HepG2 (cell line): ENCODE measurements around the gene GYG1. TPM values are rescaled to one million over a fixed set of nuclear protein-coding genes. Genes with fewer than 3 reads are reported as not detected.

Experiments used
- ATAC-seq: fragments of 200-7000 bp; cut with Tn5 transposase; 3 replicates; pipeline ENCODE4 v1.9.1; 2020; ENCODE audit warnings: mild to moderate bottlenecking, moderate library complexity
- BruUV-seq: library from RNA; stranded (reverse); fragments of 400-500 nt; replicated peaks from 2 replicates; lab custom pipeline; 2021; lab: Mats Ljungman, UMichigan
- CTCF ChIA-PET: fragments of 300-600 bp; formaldehyde crosslinking; extraction: SDS; loops from one replicate; lab custom pipeline; 2021; ENCODE audit warnings: low total read pairs, inconsistent platforms, low intra/inter-chr PET ratio; lab: Yijun Ruan, JAX
- POLR2A ChIA-PET: fragments of 350-600 bp; sonication (Branson Sonifier 250); formaldehyde crosslinking; loops from one replicate; lab custom pipeline; 2020; ENCODE audit warnings: antibody characterized with exemption, inconsistent platforms; lab: Yijun Ruan, JAX
- DNase-seq: peaks from one replicate; pipeline ENCODE4 v3.0.0-alpha.2; 2015; ENCODE audit warnings: low spot score
- FAIRE-seq: peaks from 3 replicates; lab custom pipeline; 2011; peaks lifted over from hg19 to GRCh38; lab: Jason Lieb, UNC
- H2AFZ ChIP-seq: one replicate; pipeline ENCODE4 v1.6.1; 2011; ENCODE audit warnings: low read length, inconsistent platforms
- H3K27ac ChIP-seq: fragments of 300-600 bp; 3 replicates; pipeline ENCODE4 v1.8.0; 2011; ENCODE audit warnings: mixed run types, mild to moderate bottlenecking, mixed read lengths, low read length, inconsistent platforms; ENCODE audit not compliant: insufficient read depth; ENCODE audit errors: extremely low read length
- H3K27me3 ChIP-seq, 2 experiments: fragments of 200-600 bp in 1 of 2; 2 replicates in 1 of 2; 3 replicates in 1 of 2; pipeline versions ENCODE4 v1.6.0 to v1.8.0; 2011; ENCODE audit warnings: low read length in 2 of 2, mild to moderate bottlenecking in 2 of 2, moderate library complexity in 2 of 2, inconsistent platforms in 1 of 2; ENCODE audit not compliant: insufficient read depth in 2 of 2, control insufficient read depth in 1 of 2
- H3K36me3 ChIP-seq, 2 experiments: fragments of 200-600 bp in 1 of 2; replicated peaks in 1 of 2; 2 replicates in 1 of 2; 3 replicates in 1 of 2; pipeline versions ENCODE4 v1.5.1 to v1.8.0; 2011; ENCODE audit warnings: low read length in 2 of 2, inconsistent platforms in 1 of 2; ENCODE audit not compliant: insufficient read depth in 2 of 2, control insufficient read depth in 1 of 2
- H3K4me1 ChIP-seq: 2 replicates; pipeline ENCODE4 v1.5.1; 2012; ENCODE audit warnings: low read length, inconsistent platforms; ENCODE audit not compliant: insufficient read depth
- H3K4me2 ChIP-seq: 2 replicates; pipeline ENCODE4 v1.6.0; 2011; ENCODE audit warnings: low read depth, low read length, inconsistent platforms
- H3K4me3 ChIP-seq, 3 experiments: fragments of 200-600 bp in 1 of 3; sonication (generic), shearing (Covaris generic) in 1 of 3; replicated peaks in 1 of 3; 2 replicates each; pipeline ENCODE4 v1.5.1; 2011 to 2016; ENCODE audit warnings: low read length in 3 of 3, inconsistent platforms in 2 of 3, low read depth in 2 of 3, mild to moderate bottlenecking in 2 of 3, control low read depth in 1 of 3, mixed read lengths in 1 of 3; ENCODE audit not compliant: insufficient read depth in 1 of 3
- H3K79me2 ChIP-seq: one replicate; pipeline ENCODE4 v1.6.1; 2011; ENCODE audit warnings: low read length, inconsistent platforms; ENCODE audit not compliant: insufficient read depth
- H3K9ac ChIP-seq: 2 replicates; pipeline ENCODE4 v1.6.0; 2011; ENCODE audit warnings: mild to moderate bottlenecking, low read depth, low read length, inconsistent platforms; ENCODE audit not compliant: insufficient read depth
- H3K9me3 ChIP-seq: 2 replicates; pipeline ENCODE4 v1.5.1; 2012; ENCODE audit warnings: mild to moderate bottlenecking, low read length
- H4K20me1 ChIP-seq: 2 replicates; pipeline ENCODE4 v1.6.0; 2011; ENCODE audit warnings: inconsistent platforms, mild to moderate bottlenecking, low read length, moderate library complexity; ENCODE audit not compliant: insufficient read depth
- NFE2L2 ChIP-seq: fragments of 150-350 bp; IDR thresholded peaks from 2 replicates; pipeline ENCODE4 v1.6.1; 2014; ENCODE audit warnings: low read length
- ZNF383 ChIP-seq: sonication (generic); formaldehyde crosslinking; IDR thresholded peaks from 2 replicates; pipeline ENCODE4 v1.4.0; 2020; ENCODE audit warnings: missing genetic modification reagents, mild to moderate bottlenecking, borderline replicate concordance
- ZNF776 ChIP-seq: sonication (generic); formaldehyde crosslinking; IDR thresholded peaks from 2 replicates; pipeline ENCODE4 v1.4.0; 2020; ENCODE audit warnings: mild to moderate bottlenecking, missing genetic modification reagents
- WGBS: methylation state at CpG from one replicate; pipeline ENCODE4 v1.1.6; 2017; ENCODE audit warnings: low lambda C conversion rate; 5-methylcytosine and 5-hydroxymethylcytosine counted together
- in situ Hi-C: cut with HindIII; loops from 2 replicates; pipeline ENCODE4 v1.10.0; 2017; ENCODE audit warnings: low pct_unique_long_range_greater_than_20kb; ENCODE audit not compliant: extremely low pct_ligation_motif_present
- intact Hi-C: fragments of 100-400 bp; cut with micrococcal nuclease; formaldehyde crosslinking; loops from one replicate; pipeline ENCODE4 v1.10.0; 2022; ENCODE audit not compliant: unreplicated experiment
- polyA plus RNA-seq, 8 experiments: library from polyadenylated mRNA; depleted of rRNA in 3 of 8; stranded (reverse) in 7 of 8; unstranded in 1 of 8; fragments of >200 nt; fragmentation: Illumina TruSeq in 4 of 8; extraction: Trizol in 4 of 8; gene quantifications; 2 replicates each; pipeline versions ENCODE4 v1.2.1 to v1.2.3, GENCODE V29; 2011 to 2016; ENCODE audit warnings: low read depth in 4 of 8, missing spikeins in 1 of 8, mixed read lengths in 1 of 8; ENCODE audit not compliant: insufficient read depth in 1 of 8
- total RNA-seq, 5 experiments: library from RNA; depleted of rRNA; stranded (reverse); fragments of >200 nt; fragmentation: Illumina TruSeq; extraction: Trizol; gene quantifications; 2 replicates each; pipeline ENCODE4 v1.2.3, GENCODE V29; 2016; ENCODE audit warnings: low read depth in 1 of 5
- TF ChIP-seq, protein P1 (sequence below): sonication (generic); formaldehyde crosslinking; IDR thresholded peaks from 2 replicates; pipeline ENCODE4 v1.4.0; 2020; ENCODE audit warnings: missing genetic modification reagents
- TF ChIP-seq, protein P2 (sequence below): sonication (generic); formaldehyde crosslinking; conservative IDR thresholded peaks from 2 replicates; pipeline ENCODE4 v1.5.0; 2020; ENCODE audit warnings: missing genetic modification reagents

The GYG1 gene
- total and polyA plus RNA-seq, 2 of the 13 experiments (the other 11 are each of a cell fraction or from before 2014, with no cell fraction given), result 15.7 to 28.1 TPM

DNA sequence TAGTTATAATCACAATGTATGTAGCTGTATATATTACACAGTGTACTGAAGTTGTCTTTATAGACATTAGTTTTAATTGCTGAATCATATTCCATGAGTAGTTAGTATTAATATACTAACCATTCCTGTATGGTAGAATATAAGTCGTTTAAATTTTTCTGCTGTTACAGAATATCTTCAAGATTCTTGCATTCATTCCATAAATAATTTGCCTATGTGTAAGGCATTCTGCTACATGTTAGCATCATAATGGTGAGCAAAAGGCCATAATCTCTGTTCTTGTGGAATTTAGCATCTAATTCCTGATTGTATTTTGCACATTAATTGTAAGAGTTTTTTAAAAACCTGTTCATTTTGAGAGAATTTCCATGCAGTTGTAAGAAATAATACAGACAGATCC is 14.1 kb downstream of the GYG1 start:
- Histone ChIP-seq H3K9me3 (no peaks in the 10 kb centered on the region), H3K27ac (no peak overlapping the region), H3K4me1 (peaks cover 22% of the 10 kb centered on the region), H4K20me1 (no peaks in the 10 kb centered on the region), H3K79me2 (no peaks in the 10 kb centered on the region), H3K27me3 (no peaks in the 10 kb centered on the region), H3K4me2 (no peak overlapping the region), H3K9ac (no peak overlapping the region), H3K4me3 (no peak overlapping the region), H2AFZ (no peak overlapping the region), H3K36me3 (peaks cover 2 to 14% of the 10 kb centered on the region in 2 experiments; a peak in 2 of 5 replicates)
- POLR2A ChIA-PET, result interaction anchor here (1.8 kb wide), 1 partner anchor 14 kb away, joined by 3 read pairs; the partner anchor contains the start of gene GYG1
- no peak for DNase-seq
- CTCF ChIA-PET, result no interaction called here
- in situ Hi-C loops (no loop called here), intact Hi-C loops (no loop called here)
- ATAC-seq, result no peak
- TF ChIP-seq, protein P1, sequence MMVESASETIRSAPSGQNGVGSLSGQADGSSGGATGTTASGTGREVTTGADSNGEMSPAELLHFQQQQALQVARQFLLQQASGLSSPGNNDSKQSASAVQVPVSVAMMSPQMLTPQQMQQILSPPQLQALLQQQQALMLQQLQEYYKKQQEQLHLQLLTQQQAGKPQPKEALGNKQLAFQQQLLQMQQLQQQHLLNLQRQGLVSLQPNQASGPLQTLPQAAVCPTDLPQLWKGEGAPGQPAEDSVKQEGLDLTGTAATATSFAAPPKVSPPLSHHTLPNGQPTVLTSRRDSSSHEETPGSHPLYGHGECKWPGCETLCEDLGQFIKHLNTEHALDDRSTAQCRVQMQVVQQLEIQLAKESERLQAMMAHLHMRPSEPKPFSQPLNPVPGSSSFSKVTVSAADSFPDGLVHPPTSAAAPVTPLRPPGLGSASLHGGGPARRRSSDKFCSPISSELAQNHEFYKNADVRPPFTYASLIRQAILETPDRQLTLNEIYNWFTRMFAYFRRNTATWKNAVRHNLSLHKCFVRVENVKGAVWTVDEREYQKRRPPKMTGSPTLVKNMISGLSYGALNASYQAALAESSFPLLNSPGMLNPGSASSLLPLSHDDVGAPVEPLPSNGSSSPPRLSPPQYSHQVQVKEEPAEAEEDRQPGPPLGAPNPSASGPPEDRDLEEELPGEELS, result no peak
- TF ChIP-seq, protein P2, sequence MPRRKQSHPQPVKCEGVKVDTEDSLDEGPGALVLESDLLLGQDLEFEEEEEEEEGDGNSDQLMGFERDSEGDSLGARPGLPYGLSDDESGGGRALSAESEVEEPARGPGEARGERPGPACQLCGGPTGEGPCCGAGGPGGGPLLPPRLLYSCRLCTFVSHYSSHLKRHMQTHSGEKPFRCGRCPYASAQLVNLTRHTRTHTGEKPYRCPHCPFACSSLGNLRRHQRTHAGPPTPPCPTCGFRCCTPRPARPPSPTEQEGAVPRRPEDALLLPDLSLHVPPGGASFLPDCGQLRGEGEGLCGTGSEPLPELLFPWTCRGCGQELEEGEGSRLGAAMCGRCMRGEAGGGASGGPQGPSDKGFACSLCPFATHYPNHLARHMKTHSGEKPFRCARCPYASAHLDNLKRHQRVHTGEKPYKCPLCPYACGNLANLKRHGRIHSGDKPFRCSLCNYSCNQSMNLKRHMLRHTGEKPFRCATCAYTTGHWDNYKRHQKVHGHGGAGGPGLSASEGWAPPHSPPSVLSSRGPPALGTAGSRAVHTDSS, result no peak
- TF ChIP-seq NFE2L2 (no peak), ZNF776 (no peak), ZNF383 (CRISPR knock-in tag) (no peak)
- FAIRE-seq, result no peak
- no TSS peak for BruUV-seq
- WGBS, result 93% methylated on average over 1 of the region's 1 CpG
